ENCODE results near the gene PCGF3. TPM values are rescaled to one million over a fixed set of nuclear protein-coding genes. Genes with fewer than 3 reads are reported as not detected.
"Not testable (repeated sequence)": the region's sequence is repeated elsewhere in the genome, so short reads cannot be mapped to it uniquely, and the experiment has no call there.

Gene PCGF3
- total RNA-seq, 1 experiment from 2014 or later = 29.9 TPM

GRCh38 chr4:791898-792625, 86.4 kb downstream of the PCGF3 start:
- no peak for DNase-seq (ENCODE audit: extremely low read depth, low read depth)

GRCh38 chr4:792626-793092, 87.0 kb downstream of the PCGF3 start:
- DNase-seq (ENCODE audit: extremely low read depth, low read depth) = no peak

- no peak for DNase-seq (ENCODE audit: extremely low read depth, low read depth)
Observed at GRCh38 chr4:793093-793861, 87.6 kb downstream of the PCGF3 start.

GRCh38 chr4:793941-794621, 88.4 kb downstream of the PCGF3 start:
- no peak for DNase-seq (ENCODE audit: extremely low read depth, low read depth)

- no peak for DNase-seq (ENCODE audit: extremely low read depth, low read depth)
Observed at GRCh38 chr4:794900-795725, 89.5 kb downstream of the PCGF3 start.

GRCh38 chr4:795726-796119, 90.1 kb downstream of the PCGF3 start:
- no peak for DNase-seq (ENCODE audit: extremely low read depth, low read depth)

- no peak for DNase-seq (ENCODE audit: extremely low read depth, low read depth)
Observed at GRCh38 chr4:796206-796605, 90.6 kb downstream of the PCGF3 start.

GRCh38 chr4:797066-797465, 91.4 kb downstream of the PCGF3 start:
- DNase-seq (ENCODE audit: extremely low read depth, low read depth) = no peak

GRCh38 chr4:801436-802124, 95.9 kb downstream of the PCGF3 start:
- no peak for DNase-seq (ENCODE audit: extremely low read depth, low read depth)

GRCh38 chr4:803884-804283, 98.3 kb downstream of the PCGF3 start:
- no peak for DNase-seq (ENCODE audit: extremely low read depth, low read depth)

- no peak for DNase-seq (ENCODE audit: extremely low read depth, low read depth)
Observed at GRCh38 chr4:804804-805203, 99.2 kb downstream of the PCGF3 start.

GRCh38 chr4:806979-807378, 101.3 kb downstream of the PCGF3 start:
- not testable (repeated sequence) for DNase-seq (ENCODE audit: extremely low read depth, low read depth)

- DNase-seq (ENCODE audit: extremely low read depth, low read depth) = no peak
Observed at GRCh38 chr4:807792-808191, 102.2 kb downstream of the PCGF3 start.

GRCh38 chr4:808860-809570, 103.4 kb downstream of the PCGF3 start:
- DNase-seq (ENCODE audit: extremely low read depth, low read depth) = no peak

GRCh38 chr4:813900-814299, 108.3 kb downstream of the PCGF3 start:
- DNase-seq (ENCODE audit: extremely low read depth, low read depth) = no peak

- no peak for DNase-seq (ENCODE audit: extremely low read depth, low read depth)
Observed at GRCh38 chr4:814312-814850, 108.7 kb downstream of the PCGF3 start.

GRCh38 chr4:815464-816146, 110.0 kb downstream of the PCGF3 start:
- no peak for DNase-seq (ENCODE audit: extremely low read depth, low read depth)

- DNase-seq (ENCODE audit: extremely low read depth, low read depth) = no peak
Observed at GRCh38 chr4:818106-818921, 112.7 kb downstream of the PCGF3 start.

Data from NCI-H460 (cell line).